OCI-LY7 (cell line): Measurements from ENCODE around the gene MFSD6L.

Source experiments
- CTCF ChIP-seq: fragments of 200-600 bp; sonication (generic); conservative IDR thresholded peaks from 2 replicates; pipeline ENCODE4 v1.5.1; 2014; ENCODE audit warnings: mild to moderate bottlenecking, antibody characterized with exemption, low read length, moderate library complexity, mixed read lengths
- EZH2phosphoT487 ChIP-seq: fragments of 200-600 bp; sonication (generic); IDR thresholded peaks from 2 replicates; pipeline ENCODE4 v1.6.1; 2018; ENCODE audit warnings: low read depth, borderline replicate concordance, mild to moderate bottlenecking, mixed run types, antibody characterized with exemption, low read length, moderate library complexity, mixed read lengths

- TF ChIP-seq CTCF (no peak), EZH2phosphoT487 (no peak)
Measured at GRCh38 chr17:8798176-8798845, 854 bp downstream of the MFSD6L start.
